OCI-LY7 (cell line): ENCODE data around the gene ISLR. TPM values are rescaled to one million over a fixed set of nuclear protein-coding genes. Genes with fewer than 3 reads are reported as not detected.

Source experiments
- BruUV-seq: library from RNA; stranded (reverse); fragments of 400-500 nt; replicated peaks from 2 replicates; lab custom pipeline; 2021; lab: Mats Ljungman, UMichigan
- CTCF ChIA-PET: fragments of 300-600 bp; sonication (Branson Sonifier 250); formaldehyde crosslinking; loops from one replicate; lab custom pipeline; 2022; ENCODE audit warnings: antibody characterized with exemption; ENCODE audit not compliant: unreplicated experiment; lab: Charles Lee
- POLR2A ChIA-PET: fragments of 300-600 bp; sonication (Branson Sonifier 250); formaldehyde crosslinking; loops from one replicate; lab custom pipeline; 2022; ENCODE audit warnings: antibody characterized with exemption; lab: Charles Lee
- DNase-seq: peaks from one replicate; pipeline ENCODE4 v3.0.0-alpha.2; 2015; ENCODE audit warnings: low spot score
- H2AFZ ChIP-seq: fragments of 200-600 bp; sonication (generic), shearing (Covaris generic); 2 replicates; pipeline ENCODE4 v1.6.1; 2014; ENCODE audit warnings: mild to moderate bottlenecking, antibody characterized with exemption, low read length, moderate library complexity
- H3K27ac ChIP-seq: fragments of 200-600 bp; sonication (generic); 2 replicates; pipeline ENCODE4 v1.5.1; 2014; ENCODE audit warnings: mixed run types, low read depth, mild to moderate bottlenecking, moderate library complexity, low read length, inconsistent platforms; ENCODE audit not compliant: poor library complexity, severe bottlenecking
- H3K36me3 ChIP-seq: fragments of 200-600 bp; sonication (generic); 2 replicates; pipeline ENCODE4 v1.6.1; 2014; ENCODE audit warnings: mild to moderate bottlenecking, antibody characterized with exemption, low read length, moderate library complexity, mixed read lengths; ENCODE audit not compliant: insufficient read depth
- H3K4me1 ChIP-seq: fragments of 200-600 bp; sonication (generic); 2 replicates; pipeline ENCODE4 v1.5.1; 2014; ENCODE audit warnings: mild to moderate bottlenecking, low read length; ENCODE audit not compliant: insufficient read depth, poor library complexity, severe bottlenecking
- H3K4me2 ChIP-seq: fragments of 200-600 bp; sonication (generic); 2 replicates; pipeline ENCODE4 v1.6.1; 2014; ENCODE audit warnings: mild to moderate bottlenecking, low read length
- H3K4me3 ChIP-seq: fragments of 200-600 bp; sonication (generic); 2 replicates; pipeline ENCODE4 v1.5.1; 2014; ENCODE audit warnings: mild to moderate bottlenecking, low read depth, low read length; ENCODE audit not compliant: poor library complexity, severe bottlenecking
- H3K79me2 ChIP-seq: fragments of 200-600 bp; sonication (generic); 2 replicates; pipeline ENCODE4 v1.6.1; 2016; ENCODE audit warnings: low read depth, mild to moderate bottlenecking, low read length, moderate library complexity, mixed read lengths; ENCODE audit not compliant: insufficient read depth
- H3K9me2 ChIP-seq: fragments of 200-600 bp; sonication (generic); 2 replicates; pipeline ENCODE4 v1.6.1; 2016; ENCODE audit warnings: mild to moderate bottlenecking, low read length, mixed read lengths; ENCODE audit not compliant: insufficient read depth
- H3K9me3 ChIP-seq: fragments of 200-600 bp; sonication (generic); 2 replicates; pipeline ENCODE4 v1.6.1; 2014; ENCODE audit warnings: mild to moderate bottlenecking, mixed run types, low read length, mixed read lengths
- H4K20me1 ChIP-seq: fragments of 200-600 bp; sonication (generic); 2 replicates; pipeline ENCODE4 v1.6.1; 2014; ENCODE audit warnings: mild to moderate bottlenecking, antibody characterized with exemption, low read length, moderate library complexity, mixed read lengths; ENCODE audit not compliant: insufficient read depth
- CTCF ChIP-seq: fragments of 200-600 bp; sonication (generic); conservative IDR thresholded peaks from 2 replicates; pipeline ENCODE4 v1.5.1; 2014; ENCODE audit warnings: mild to moderate bottlenecking, antibody characterized with exemption, low read length, moderate library complexity, mixed read lengths
- EZH2phosphoT487 ChIP-seq: fragments of 200-600 bp; sonication (generic); IDR thresholded peaks from 2 replicates; pipeline ENCODE4 v1.6.1; 2018; ENCODE audit warnings: low read depth, borderline replicate concordance, mild to moderate bottlenecking, mixed run types, antibody characterized with exemption, low read length, moderate library complexity, mixed read lengths
- intact Hi-C: fragments of 100-400 bp; cut with micrococcal nuclease; formaldehyde crosslinking; loops from one replicate; pipeline ENCODE4 v1.10.0; 2022; ENCODE audit not compliant: unreplicated experiment
- total RNA-seq, 2 experiments: library from RNA; depleted of rRNA in 1 of 2; stranded (reverse); fragments of >200 nt in 1 of 2; shearing (Covaris generic) in 1 of 2; gene quantifications; 2 replicates each; pipeline ENCODE4 v1.2.3, GENCODE V29; 2014 to 2022

Gene ISLR
- total RNA-seq, 2 experiments from 2014 or later, result not detected

- H3K4me1 ChIP-seq, result no peaks in the 10 kb centered on the region
- no peaks in the 10 kb centered on the region for H4K20me1 ChIP-seq
- ChIA-PET CTCF (no interaction called here), POLR2A (no interaction called here)
- no peaks in the 10 kb centered on the region for H3K9me2 ChIP-seq
- intact Hi-C loops, result no loop called here
- no peak overlapping the region for H3K4me3 ChIP-seq
- no peak for TF ChIP-seq EZH2phosphoT487
- no peak for TF ChIP-seq CTCF
- H3K4me2 ChIP-seq, result no peak overlapping the region
- H3K36me3 ChIP-seq, result no peaks in the 10 kb centered on the region
- no TSS peak for BruUV-seq
- DNase-seq, result no peak
- no peaks in the 10 kb centered on the region for H3K9me3 ChIP-seq
- H3K79me2 ChIP-seq, result no peaks in the 10 kb centered on the region
- H2AFZ ChIP-seq, result no peak overlapping the region
- H3K27ac ChIP-seq, result no peak overlapping the region
Observed at GRCh38 chr15:74132681-74133651, 40.5 kb upstream of the ISLR start.

GRCh38 chr15:74133694-74134386 lies 39.7 kb upstream of the ISLR start:
- Histone ChIP-seq H2AFZ (no peak overlapping the region), H3K36me3 (no peaks in the 10 kb centered on the region), H3K4me1 (no peaks in the 10 kb centered on the region), H3K79me2 (no peaks in the 10 kb centered on the region), H3K4me2 (no peak overlapping the region), H3K9me3 (no peaks in the 10 kb centered on the region), H3K9me2 (no peaks in the 10 kb centered on the region), H4K20me1 (no peaks in the 10 kb centered on the region), H3K27ac (no peak overlapping the region), H3K4me3 (no peak overlapping the region)
- POLR2A ChIA-PET, result interaction anchor here (0.6 kb wide), 1 partner anchor 328 kb away, joined by 3 read pairs; no protein-coding TSS in a partner anchor
- TF ChIP-seq EZH2phosphoT487 (no peak), CTCF (no peak)
- CTCF ChIA-PET, result no interaction called here
- no peak for DNase-seq
- BruUV-seq, result no TSS peak
- intact Hi-C loops, result no loop called here
